SU-DHL-6 (cell line): ENCODE data around the gene PPP1R12B.
"Not testable (repeated sequence)": the region's sequence is repeated elsewhere in the genome, so short reads cannot be mapped to it uniquely, and the experiment has no call there.

Source experiments
- H2AFZ ChIP-seq: fragments of 200-600 bp; sonication (generic); 2 replicates; pipeline ENCODE4 v1.6.1; 2014; ENCODE audit warnings: low read depth, mild to moderate bottlenecking, moderate library complexity, mixed read lengths, antibody characterized with exemption, low read length; ENCODE audit not compliant: severe bottlenecking
- H3F3A ChIP-seq: fragments of 200-600 bp; shearing (Covaris generic); 2 replicates; pipeline ENCODE4 v1.6.0; 2016; ENCODE audit warnings: antibody characterized with exemption, mild to moderate bottlenecking; ENCODE audit not compliant: insufficient read depth
- H3K27ac ChIP-seq: fragments of 200-600 bp; sonication (generic); 2 replicates; pipeline ENCODE4 v1.5.1; 2016; ENCODE audit warnings: low read depth, mild to moderate bottlenecking, low read length, moderate library complexity, mixed read lengths
- H3K27me3 ChIP-seq: fragments of 200-600 bp; sonication (generic), shearing (Covaris generic); 2 replicates; pipeline ENCODE4 v1.6.0; 2014; ENCODE audit warnings: mild to moderate bottlenecking, low read length
- H3K36me3 ChIP-seq: fragments of 200-600 bp; sonication (generic); 2 replicates; pipeline ENCODE4 v1.6.1; 2014; ENCODE audit warnings: mild to moderate bottlenecking, low read length, mixed read lengths
- H3K4me2 ChIP-seq: fragments of 300-600, 200-600 bp; shearing (Covaris generic), sonication (generic); 2 replicates; pipeline ENCODE4 v1.6.0; 2014; ENCODE audit warnings: low read length, low read depth, mild to moderate bottlenecking; ENCODE audit not compliant: poor library complexity, severe bottlenecking
- H3K4me3 ChIP-seq: fragments of 200-600 bp; sonication (generic); 2 replicates; pipeline ENCODE4 v1.5.1; 2014; ENCODE audit warnings: antibody characterized with exemption, low read length, mild to moderate bottlenecking, mixed read lengths; ENCODE audit not compliant: insufficient read depth, poor library complexity, severe bottlenecking
- H3K79me2 ChIP-seq: fragments of 200-600 bp; sonication (generic); 2 replicates; pipeline ENCODE4 v1.6.1; 2014; ENCODE audit warnings: mild to moderate bottlenecking, low read length, moderate library complexity; ENCODE audit not compliant: insufficient read depth
- H3K9ac ChIP-seq: fragments of 200-600 bp; sonication (generic); 2 replicates; pipeline ENCODE4 v1.7.0; 2014; ENCODE audit warnings: mild to moderate bottlenecking, low read length
- H3K9me2 ChIP-seq: fragments of 200-600 bp; sonication (generic); replicated peaks from 2 replicates; pipeline ENCODE4 v1.6.1; 2014; ENCODE audit warnings: low read length; ENCODE audit not compliant: insufficient read depth
- H3K9me3 ChIP-seq: fragments of 200-600 bp; sonication (generic); 2 replicates; pipeline ENCODE4 v1.6.1; 2014; ENCODE audit warnings: low read length, mixed read lengths; ENCODE audit not compliant: insufficient read depth
- H4K20me1 ChIP-seq: fragments of 200-600 bp; sonication (generic); 2 replicates; pipeline ENCODE4 v1.6.1; 2014; ENCODE audit warnings: low read depth, mild to moderate bottlenecking, antibody characterized with exemption, low read length, moderate library complexity, mixed read lengths
- CTCF ChIP-seq: fragments of 200-600 bp; sonication (generic); IDR thresholded peaks from one replicate; pipeline ENCODE4 v1.5.1; 2017; ENCODE audit warnings: antibody characterized with exemption, mild to moderate bottlenecking, low read length, moderate library complexity; ENCODE audit not compliant: insufficient read depth, poor library complexity, severe bottlenecking
- EZH2phosphoT487 ChIP-seq: fragments of 200-600 bp; sonication (generic), shearing (Covaris generic); conservative IDR thresholded peaks from 2 replicates; pipeline ENCODE4 v1.6.1; 2018; ENCODE audit warnings: mild to moderate bottlenecking, antibody characterized with exemption, low read length, moderate library complexity, mixed read lengths

Gene PPP1R12B

GRCh38 chr1:202630541-202630940 is 282.0 kb downstream of the PPP1R12B start:
- no peaks in the 10 kb centered on the region for H3K9me3 ChIP-seq
- no peaks in the 10 kb centered on the region for H3F3A ChIP-seq
- no peak overlapping the region for H3K9ac ChIP-seq
- H3K79me2 ChIP-seq: no peaks in the 10 kb centered on the region
- TF ChIP-seq CTCF: no peak
- no peak overlapping the region for H2AFZ ChIP-seq
- no peaks in the 10 kb centered on the region for H3K9me2 ChIP-seq
- no peaks in the 10 kb centered on the region for H4K20me1 ChIP-seq
- H3K4me2 ChIP-seq: no peak overlapping the region
- no peak overlapping the region for H3K27ac ChIP-seq
- H3K36me3 ChIP-seq: no peaks in the 10 kb centered on the region
- H3K27me3 ChIP-seq: no peaks in the 10 kb centered on the region
- H3K4me3 ChIP-seq: no peak overlapping the region

DNA sequence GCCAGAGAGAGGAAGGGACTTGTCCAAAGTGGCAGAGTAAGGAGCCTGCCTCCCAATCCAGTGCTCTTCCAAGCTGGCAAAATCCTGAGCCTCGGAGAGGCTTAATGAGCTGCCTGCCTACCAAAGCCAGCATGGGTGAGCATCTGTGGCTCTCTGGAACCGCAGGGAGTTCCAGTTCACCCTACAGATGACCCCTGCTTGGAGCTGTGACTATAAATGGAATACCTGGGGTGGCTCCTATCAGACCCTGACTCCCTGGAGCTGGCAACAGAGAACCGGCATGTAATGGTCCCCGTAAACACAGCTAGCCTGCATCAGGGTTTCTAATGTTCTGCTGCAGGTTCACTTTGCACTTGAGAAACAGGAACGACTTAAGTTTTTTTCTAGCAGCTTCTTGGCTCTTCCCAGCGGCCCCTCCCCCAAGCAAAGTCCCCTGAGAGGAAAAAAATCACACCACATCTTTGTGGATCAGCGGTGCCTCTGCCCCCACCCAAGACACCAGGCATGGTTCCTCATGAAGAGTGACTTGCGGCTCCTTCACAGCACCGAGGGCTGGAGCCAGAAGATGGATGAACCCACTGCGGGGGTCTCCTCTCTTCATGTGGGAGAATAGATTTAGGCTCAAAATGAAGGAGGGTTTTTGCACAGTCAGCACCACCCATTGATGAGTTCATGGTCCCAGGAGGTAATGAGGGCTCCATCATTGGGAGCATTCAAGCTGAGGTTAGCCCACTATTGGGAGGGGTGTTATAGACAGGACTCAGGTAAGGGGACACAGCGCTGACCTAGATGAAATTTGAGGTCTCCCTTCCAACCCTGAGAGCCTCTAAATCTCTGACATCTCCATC is 282.8 kb downstream of the PPP1R12B start:
- Histone ChIP-seq H4K20me1 (no peaks in the 10 kb centered on the region), H3K27ac (no peak overlapping the region), H3K79me2 (no peaks in the 10 kb centered on the region), H3K9me2 (no peaks in the 10 kb centered on the region), H2AFZ (no peak overlapping the region), H3K27me3 (no peaks in the 10 kb centered on the region), H3F3A (no peaks in the 10 kb centered on the region), H3K36me3 (no peaks in the 10 kb centered on the region), H3K9ac (no peak overlapping the region), H3K4me3 (no peak overlapping the region), H3K4me2 (no peak overlapping the region), H3K9me3 (no peaks in the 10 kb centered on the region)
- no peak for TF ChIP-seq EZH2phosphoT487
- no peak for TF ChIP-seq CTCF

- no peak overlapping the region for H3K27ac ChIP-seq
- TF ChIP-seq EZH2phosphoT487 (no peak), CTCF (no peak)
- no peaks in the 10 kb centered on the region for H3K27me3 ChIP-seq
- no peak overlapping the region for H3K4me2 ChIP-seq
- no peak overlapping the region for H3K9ac ChIP-seq
- no peaks in the 10 kb centered on the region for H4K20me1 ChIP-seq
- H3K9me2 ChIP-seq: no peaks in the 10 kb centered on the region
- H3K79me2 ChIP-seq: no peaks in the 10 kb centered on the region
- H3F3A ChIP-seq: no peaks in the 10 kb centered on the region
- no peak overlapping the region for H2AFZ ChIP-seq
- no peak overlapping the region for H3K4me3 ChIP-seq
- no peaks in the 10 kb centered on the region for H3K36me3 ChIP-seq
- no peaks in the 10 kb centered on the region for H3K9me3 ChIP-seq
Measured at GRCh38 chr1:202632241-202632640, 283.7 kb downstream of the PPP1R12B start.

GRCh38 chr1:202636171-202636570 is 287.7 kb downstream of the PPP1R12B start:
- H3K9me2 ChIP-seq, H3F3A ChIP-seq, H4K20me1 ChIP-seq, H3K9me3 ChIP-seq, H3K9ac ChIP-seq, H3K27me3 ChIP-seq, H3K36me3 ChIP-seq, H3K79me2 ChIP-seq, H3K4me3 ChIP-seq, H3K27ac ChIP-seq, H3K4me2 ChIP-seq, H2AFZ ChIP-seq: not testable (repeated sequence)

DNA sequence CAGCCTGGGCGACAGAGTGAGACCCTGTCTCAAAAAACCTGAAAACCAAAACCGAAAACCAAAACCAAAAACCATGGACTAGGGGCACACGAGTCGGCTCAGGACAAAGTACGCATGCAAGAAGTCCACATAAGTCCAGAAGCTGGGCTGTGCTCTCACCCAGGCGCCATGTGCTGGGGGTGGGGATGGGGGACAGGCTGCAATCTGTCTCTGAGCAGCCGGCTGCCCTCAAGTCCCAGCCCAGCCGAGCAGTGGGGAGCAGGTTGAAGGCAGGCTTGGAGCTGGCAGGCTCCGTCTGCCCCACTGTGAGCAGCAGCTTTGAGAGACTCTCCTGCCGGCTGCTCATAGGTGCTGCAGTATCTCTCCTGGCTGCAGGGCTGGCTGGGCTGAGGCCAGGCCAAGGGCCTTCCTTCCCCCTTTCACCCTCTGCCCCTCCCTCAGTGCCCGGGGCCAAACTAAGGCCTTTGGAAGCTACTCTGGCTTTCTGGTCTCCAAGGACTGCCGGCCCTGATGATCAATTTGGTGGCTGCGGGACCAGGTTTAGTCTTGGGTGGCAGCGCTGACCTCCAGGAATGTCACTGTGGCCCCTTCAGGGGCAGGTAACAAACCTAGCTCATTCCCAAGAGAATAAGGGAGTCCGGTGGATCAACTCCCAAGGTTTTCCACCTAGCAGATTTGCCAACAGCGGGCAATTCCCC is 289.0 kb downstream of the PPP1R12B start:
- not testable (repeated sequence) for H3K79me2 ChIP-seq, H3K27me3 ChIP-seq, H3F3A ChIP-seq, H3K27ac ChIP-seq, H3K9me3 ChIP-seq, H3K4me3 ChIP-seq, H3K4me2 ChIP-seq, H4K20me1 ChIP-seq, H3K9me2 ChIP-seq, H3K9ac ChIP-seq, H2AFZ ChIP-seq, H3K36me3 ChIP-seq
